NCI-H82 treated with DMSO at 0.1 percent for 48 hours (cell line): ENCODE data around the gene DMD.
A peak's percentile ranks its signal among the peaks of the same experiment; 100 is the strongest.

Experiments
- DNase-seq: peaks from one replicate; lab custom pipeline; 2025; ENCODE audit not compliant: unreplicated experiment; lab: John Stamatoyannopoulos, UW

The DMD gene

DNA sequence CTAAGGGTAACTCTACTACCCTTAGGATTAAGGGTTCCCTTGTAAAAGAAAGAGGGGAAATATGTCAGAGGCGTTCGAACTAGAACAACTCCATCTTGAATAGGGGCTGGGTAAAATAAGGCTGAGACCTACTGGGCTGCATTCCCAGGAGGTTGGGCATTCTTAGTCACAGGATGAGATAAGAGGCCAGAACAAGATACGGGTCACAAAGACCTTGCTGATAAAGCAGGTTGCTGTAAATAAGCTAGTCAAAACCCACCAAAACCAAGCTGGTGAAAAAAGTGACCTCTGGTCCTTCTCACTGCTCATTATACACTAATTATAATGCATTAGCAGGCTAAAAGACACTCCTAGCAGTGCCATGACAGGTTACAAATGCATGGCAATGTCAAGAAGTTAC is 922.0 kb downstream of the DMD start:
- no peak for DNase-seq

DNA sequence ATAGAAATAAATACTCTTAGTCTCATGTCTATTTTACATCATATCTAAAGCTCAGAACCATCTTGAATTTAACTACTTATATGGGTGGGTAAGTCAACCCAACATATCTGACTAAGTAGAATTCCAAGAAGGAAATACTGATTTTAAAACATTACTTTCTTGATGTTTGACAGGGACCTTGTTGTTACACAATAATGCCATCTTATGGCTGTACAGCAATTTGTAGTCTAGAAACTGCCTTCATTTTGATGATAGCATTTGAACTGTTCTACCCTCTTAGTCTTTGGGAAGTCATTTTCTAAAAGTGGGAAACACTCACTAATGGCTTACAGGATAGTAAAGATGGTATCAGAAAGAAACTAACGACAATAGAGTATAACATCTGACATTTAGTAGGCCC is 929.5 kb downstream of the DMD start:
- DNase-seq, result no peak

DNA sequence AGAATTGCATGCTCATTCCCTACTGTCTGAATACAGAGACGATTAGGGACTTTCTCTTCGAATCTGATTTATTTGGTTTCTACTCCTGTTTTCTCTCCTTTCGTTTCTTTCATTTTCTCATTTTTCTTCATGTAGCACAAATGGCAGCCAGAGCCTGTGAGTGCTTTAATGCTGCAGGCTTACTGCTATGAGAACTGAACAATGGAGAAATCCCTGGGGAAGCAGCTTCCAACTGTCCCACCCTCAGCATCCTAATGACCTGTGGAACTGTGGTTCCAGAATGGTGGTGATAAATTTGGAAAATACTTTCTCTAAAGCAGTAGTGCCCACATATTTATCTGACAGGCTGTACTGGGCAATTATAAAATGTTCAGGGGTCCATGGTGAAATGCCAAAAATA is 930.4 kb downstream of the DMD start:
- DNase-seq, result no peak

- no peak for DNase-seq
These were observed 930.9 kb downstream of the DMD start for GRCh38 chrX:32280489-32280888.

DNA sequence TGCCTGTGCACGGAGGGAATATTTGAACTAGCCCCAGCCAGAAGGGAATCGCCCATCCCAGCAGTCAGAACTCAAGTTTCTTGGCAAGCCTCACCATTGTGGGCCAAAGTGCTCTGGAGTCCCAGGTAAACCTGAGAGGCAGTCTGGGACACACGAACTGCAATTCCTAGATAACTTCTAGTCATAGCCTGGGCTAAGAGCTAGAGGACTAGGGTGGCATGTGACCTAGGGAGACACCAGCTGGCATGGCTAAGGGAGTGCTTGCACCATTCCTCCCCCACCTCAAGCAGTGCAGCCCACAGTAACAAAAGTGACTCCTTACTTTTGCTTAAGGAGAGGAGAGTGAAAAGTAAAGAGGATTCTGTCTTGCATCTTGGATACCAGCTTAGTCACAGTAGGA is 935.2 kb downstream of the DMD start:
- DNase-seq, result no peak

DNA sequence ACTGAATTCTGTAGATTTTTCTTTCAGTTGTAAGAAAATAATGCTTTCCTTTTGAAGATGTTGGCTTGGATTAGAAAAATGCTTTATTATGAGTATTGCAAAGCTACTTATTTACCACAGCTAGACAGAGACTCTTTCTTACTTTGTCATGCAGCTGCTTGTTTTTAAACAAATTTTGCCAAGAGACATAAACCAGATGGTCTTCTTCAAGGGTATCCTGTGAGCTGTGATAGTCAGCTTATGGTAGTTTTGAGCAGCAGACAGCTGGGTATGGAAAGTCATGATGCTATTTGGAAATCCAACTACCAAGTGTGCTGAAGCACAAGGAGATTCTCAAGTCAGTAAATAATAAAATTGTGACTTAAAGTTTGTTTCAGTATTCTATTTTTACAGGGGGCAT is 941.5 kb downstream of the DMD start:
- no peak for DNase-seq

GRCh38 chrX:32268207-32268606 is 943.1 kb downstream of the DMD start:
- DNase-seq, result no peak

DNA sequence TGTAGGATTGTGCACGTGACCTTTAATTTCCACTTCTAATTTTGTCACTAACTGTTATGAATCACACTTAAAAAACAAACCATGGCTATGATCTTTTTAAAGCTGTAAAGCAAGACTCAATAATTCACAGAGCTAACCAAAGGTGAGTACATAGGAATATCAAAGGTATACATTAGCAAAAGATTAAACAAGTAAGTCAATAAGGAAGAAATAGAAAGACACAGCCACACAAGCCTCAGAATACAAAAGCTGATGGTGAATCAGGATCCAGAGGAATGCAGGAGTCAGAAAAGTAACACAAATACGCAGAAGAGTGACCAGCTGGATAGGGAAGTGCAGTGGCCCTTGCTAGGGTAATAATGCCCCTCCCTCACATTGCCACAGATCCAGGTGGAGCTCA is 943.6 kb downstream of the DMD start:
- no peak for DNase-seq

GRCh38 chrX:32246675-32247074 is 964.7 kb downstream of the DMD start:
- DNase-seq, result peak; percentile 0

DNA sequence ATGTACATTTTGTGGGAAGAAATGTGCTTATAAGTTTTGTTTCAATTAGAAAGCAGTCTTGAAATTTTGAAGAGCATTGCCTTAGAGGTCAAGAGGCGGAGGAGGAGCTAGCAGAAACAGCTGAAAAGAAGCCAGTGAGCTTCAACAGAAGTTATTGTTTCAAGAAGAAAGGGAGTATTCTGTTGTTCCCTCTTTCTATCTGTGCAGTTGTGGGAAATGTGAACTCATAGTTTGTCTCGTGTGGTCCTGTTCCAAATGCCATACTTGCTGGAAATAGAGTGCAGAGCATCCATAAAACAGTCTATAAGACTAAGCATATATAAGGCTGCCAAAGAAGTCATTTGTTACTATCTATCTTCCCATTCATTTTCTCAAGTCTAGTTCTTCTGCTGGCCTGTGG is 1015.7 kb downstream of the DMD start:
- no peak for DNase-seq

GRCh38 chrX:32191316-32191715 is 1020.0 kb downstream of the DMD start:
- DNase-seq, result no peak

- DNase-seq, result no peak
These were observed 1026.2 kb downstream of the DMD start for GRCh38 chrX:32185160-32185559.

GRCh38 chrX:32183066-32183465 is 1028.3 kb downstream of the DMD start:
- DNase-seq, result no peak

GRCh38 chrX:32176510-32176909 is 1034.8 kb downstream of the DMD start:
- DNase-seq, result no peak

DNA sequence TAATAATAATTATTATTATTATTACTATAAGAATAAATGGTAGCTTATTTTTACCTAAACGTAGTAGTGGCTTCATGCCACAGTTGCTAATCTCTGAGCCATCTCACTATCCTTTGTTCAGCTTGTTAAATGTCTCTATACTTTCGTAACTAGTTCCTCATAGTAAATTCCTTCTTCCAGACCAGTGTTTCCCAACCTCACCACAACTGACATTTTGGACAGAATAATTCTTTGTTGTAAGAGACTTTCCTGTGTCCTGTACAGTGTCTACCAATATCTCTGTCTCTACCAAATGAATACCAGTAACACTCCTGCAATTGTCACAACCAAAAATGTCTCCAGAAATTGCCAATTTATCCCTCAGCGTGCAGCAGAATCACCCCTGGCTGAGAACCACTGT is 1040.9 kb downstream of the DMD start:
- DNase-seq, result no peak

DNA sequence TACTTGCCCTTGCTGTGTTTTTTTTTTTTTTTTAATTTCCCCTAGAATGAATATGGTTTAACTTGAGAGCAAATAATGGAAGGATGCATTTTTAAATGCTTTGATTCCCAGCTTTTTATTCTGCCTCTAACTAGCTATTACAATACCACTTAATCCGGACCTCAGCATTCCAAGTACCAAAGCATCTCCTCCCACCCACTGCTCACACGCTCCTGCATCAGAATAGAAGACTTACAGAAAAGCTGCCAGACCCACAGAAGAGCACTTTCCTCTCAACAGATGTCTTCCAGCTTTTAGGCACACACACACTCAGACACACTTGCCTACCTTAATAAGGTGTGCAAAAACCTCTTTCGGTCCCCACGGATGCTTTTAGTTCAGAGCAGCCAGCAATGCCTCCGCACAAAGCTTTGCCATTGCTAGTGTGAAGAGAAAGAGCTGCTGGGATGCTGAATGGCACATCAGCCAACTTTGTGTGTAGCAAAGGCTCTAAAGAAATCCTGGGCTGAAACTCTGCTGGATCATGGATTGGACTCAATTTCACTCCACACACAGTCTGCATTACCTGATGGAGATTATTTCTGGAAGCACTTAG is 1056.2 kb downstream of the DMD start:
- DNase-seq, result no peak

DNA sequence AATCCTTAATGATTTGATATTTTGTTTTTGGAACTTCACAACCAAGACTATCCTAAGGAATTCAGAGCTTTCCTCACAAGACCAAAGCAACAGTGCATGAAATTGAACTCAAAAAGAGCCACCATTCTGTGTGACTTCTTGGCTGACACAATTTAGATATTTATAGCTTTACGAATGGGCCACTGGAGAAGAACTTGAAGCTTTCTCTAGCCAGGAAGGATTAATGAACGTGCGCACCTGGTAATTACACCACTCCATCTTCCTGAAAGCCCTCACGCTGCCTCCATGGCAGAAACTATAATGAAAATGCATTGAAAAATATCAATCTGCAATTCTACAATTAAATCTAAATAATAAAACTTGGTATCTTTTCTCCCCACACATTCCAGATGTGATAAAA is 1057.8 kb downstream of the DMD start:
- DNase-seq, result no peak

GRCh38 chrX:32150141-32150540 is 1061.2 kb downstream of the DMD start:
- DNase-seq, result no peak

GRCh38 chrX:32141841-32142240 is 1069.5 kb downstream of the DMD start:
- DNase-seq, result no peak

DNA sequence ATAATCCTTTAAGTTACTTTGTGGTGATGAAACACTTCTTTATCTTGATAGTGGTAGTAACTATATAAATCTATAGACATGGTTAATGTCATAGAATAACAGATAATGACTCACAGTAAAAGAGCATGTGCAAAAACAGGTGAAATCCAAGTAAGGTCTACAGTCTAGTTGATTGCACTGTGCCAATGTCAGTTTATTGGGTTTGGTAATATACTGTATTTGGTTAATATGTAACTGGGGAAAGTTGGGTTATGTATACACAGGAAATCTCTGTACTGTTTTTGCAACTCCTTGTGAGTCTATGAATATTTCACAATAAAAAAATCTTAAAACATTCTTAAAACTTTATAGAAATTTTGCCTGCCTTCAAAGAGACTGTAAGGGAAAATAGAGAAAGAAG is 1071.9 kb downstream of the DMD start:
- DNase-seq, result no peak

GRCh38 chrX:32137525-32137924 is 1073.8 kb downstream of the DMD start:
- no peak for DNase-seq

- DNase-seq, result no peak
These were observed 1084.4 kb downstream of the DMD start for GRCh38 chrX:32126997-32127396.

DNA sequence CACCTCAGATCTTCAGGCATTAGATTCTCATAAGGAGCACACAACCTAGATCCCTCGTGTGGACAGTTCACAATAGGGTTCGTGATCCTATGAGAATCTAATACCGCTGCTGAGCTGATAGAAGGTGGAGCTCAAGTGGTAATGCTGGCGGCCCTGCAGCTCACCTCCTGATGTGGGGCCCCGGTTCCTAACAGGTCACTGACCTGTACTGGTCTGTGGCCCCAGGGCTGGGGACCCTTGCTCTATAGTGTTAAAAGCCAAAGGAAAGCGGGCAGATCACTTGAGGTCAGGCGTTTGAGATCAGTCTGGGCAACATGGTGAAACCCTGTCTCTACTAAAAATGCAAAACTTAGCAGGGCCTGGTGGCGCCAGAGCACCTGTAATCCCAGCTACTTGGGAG is 1092.5 kb downstream of the DMD start:
- no peak for DNase-seq

DNA sequence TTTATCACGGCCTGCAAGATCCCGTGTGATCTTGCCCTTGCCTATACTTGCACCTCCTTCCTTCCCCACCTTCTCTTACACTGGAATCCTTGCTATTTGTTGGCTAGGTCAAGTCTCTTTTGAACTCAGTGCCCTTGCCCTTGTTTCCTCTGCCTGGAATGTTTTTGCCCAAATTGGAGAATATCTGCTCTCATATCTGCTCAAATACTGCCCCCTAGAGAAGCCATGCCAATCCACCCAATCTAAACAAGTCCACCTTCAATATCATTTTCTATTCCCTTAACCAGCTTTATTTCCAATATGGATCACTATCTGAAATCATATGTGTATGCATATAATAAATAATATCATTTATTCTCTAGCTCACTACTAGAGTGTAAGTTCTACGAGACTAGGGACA is 1095.3 kb downstream of the DMD start:
- no peak for DNase-seq
